A549 (cell line): ENCODE results near the gene AUTS2.

Experiments used
- EP300 ChIP-seq, 2 experiments: fragments of >200 bp; sonication (Bioruptor Twin); formaldehyde crosslinking; IDR thresholded peaks; 2 replicates in 1 of 2; 3 replicates in 1 of 2; pipeline ENCODE4 v1.6.1; 2016 to 2017
- FOSL2 ChIP-seq, 2 experiments: fragments of 450-650 bp in 1 of 2; fragments of >200 bp in 1 of 2; sonication (Bioruptor Twin) in 1 of 2; formaldehyde crosslinking; IDR thresholded peaks; 2 replicates each; pipeline versions ENCODE4 v1.5.0 to v1.6.1; 2016 to 2020; ENCODE audit warnings: mild to moderate bottlenecking in 1 of 2, moderate library complexity in 1 of 2
- JUN ChIP-seq, 2 experiments: fragments of >200 bp; sonication (Bioruptor Twin); formaldehyde crosslinking; IDR thresholded peaks; 2 replicates in 1 of 2; 3 replicates in 1 of 2; pipeline ENCODE4 v1.6.1; 2016 to 2017
- KDM1A ChIP-seq: fragments of 200-600 bp; sonication (generic); IDR thresholded peaks from 2 replicates; pipeline ENCODE4 v1.6.1; 2016; ENCODE audit warnings: low read depth, mild to moderate bottlenecking
- NFE2L2 ChIP-seq: fragments of 150-350 bp; conservative IDR thresholded peaks from 2 replicates; pipeline ENCODE4 v1.6.1; 2014; ENCODE audit warnings: low read length
- POLR2A ChIP-seq: IDR thresholded peaks from 2 replicates; pipeline ENCODE4 v1.6.1; 2012; ENCODE audit warnings: mild to moderate bottlenecking, low read length
- POLR2AphosphoS2 ChIP-seq: conservative IDR thresholded peaks from 2 replicates; pipeline ENCODE4 v1.6.1; 2012; ENCODE audit warnings: low read length, improper control_type of control experiment, inconsistent platforms
- RARB ChIP-seq: fragments of 250-450 bp; sonication (Bioruptor Pico); IDR thresholded peaks from 2 replicates; pipeline ENCODE4 v1.8.0; 2021; ENCODE audit warnings: mild to moderate bottlenecking, moderate library complexity
- TF ChIP-seq, protein P1 (sequence below): fragments of >200 bp; sonication (Bioruptor Twin); formaldehyde crosslinking; IDR thresholded peaks from 3 replicates; pipeline ENCODE4 v1.5.1; 2016
- TF ChIP-seq, protein P2 (sequence below): IDR thresholded peaks from 2 replicates; pipeline ENCODE4 v1.6.1; 2012

DNA sequence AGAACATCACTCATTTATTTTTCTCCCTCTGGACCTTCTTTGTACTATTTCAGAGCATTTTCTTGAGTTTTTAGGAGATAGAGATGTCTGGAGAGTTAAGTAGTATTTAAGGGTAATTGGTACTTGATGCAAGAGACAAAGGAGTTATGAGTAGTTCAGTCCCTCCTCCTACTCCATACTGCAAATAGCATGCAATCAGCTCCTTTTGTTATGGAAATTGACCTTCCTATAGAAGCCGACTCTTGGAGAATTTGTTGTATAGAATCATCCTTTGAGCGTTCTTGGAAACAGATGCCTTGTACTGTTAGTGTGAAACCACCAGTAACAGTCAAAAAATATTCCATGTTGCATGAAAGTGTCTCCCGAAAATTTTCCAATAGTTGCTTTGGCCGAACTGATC, 1105.5 kb downstream of the AUTS2 start:
- TF ChIP-seq, protein P1, sequence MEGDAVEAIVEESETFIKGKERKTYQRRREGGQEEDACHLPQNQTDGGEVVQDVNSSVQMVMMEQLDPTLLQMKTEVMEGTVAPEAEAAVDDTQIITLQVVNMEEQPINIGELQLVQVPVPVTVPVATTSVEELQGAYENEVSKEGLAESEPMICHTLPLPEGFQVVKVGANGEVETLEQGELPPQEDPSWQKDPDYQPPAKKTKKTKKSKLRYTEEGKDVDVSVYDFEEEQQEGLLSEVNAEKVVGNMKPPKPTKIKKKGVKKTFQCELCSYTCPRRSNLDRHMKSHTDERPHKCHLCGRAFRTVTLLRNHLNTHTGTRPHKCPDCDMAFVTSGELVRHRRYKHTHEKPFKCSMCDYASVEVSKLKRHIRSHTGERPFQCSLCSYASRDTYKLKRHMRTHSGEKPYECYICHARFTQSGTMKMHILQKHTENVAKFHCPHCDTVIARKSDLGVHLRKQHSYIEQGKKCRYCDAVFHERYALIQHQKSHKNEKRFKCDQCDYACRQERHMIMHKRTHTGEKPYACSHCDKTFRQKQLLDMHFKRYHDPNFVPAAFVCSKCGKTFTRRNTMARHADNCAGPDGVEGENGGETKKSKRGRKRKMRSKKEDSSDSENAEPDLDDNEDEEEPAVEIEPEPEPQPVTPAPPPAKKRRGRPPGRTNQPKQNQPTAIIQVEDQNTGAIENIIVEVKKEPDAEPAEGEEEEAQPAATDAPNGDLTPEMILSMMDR = no peak
- TF ChIP-seq POLR2A = no peak
- TF ChIP-seq RARB (CRISPR knock-in tag) = no peak
- no peak for TF ChIP-seq KDM1A
- no peak for TF ChIP-seq EP300 (IDR thresholded peaks at IDR 0.05)
- no peak for TF ChIP-seq JUN (IDR thresholded peaks at IDR 0.05)
- TF ChIP-seq NFE2L2 = no peak
- no peak for TF ChIP-seq POLR2AphosphoS2
- TF ChIP-seq, protein P2, sequence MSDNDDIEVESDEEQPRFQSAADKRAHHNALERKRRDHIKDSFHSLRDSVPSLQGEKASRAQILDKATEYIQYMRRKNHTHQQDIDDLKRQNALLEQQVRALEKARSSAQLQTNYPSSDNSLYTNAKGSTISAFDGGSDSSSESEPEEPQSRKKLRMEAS = no peak
- TF ChIP-seq FOSL2 (IDR thresholded peaks at IDR 0.05) = no peak
- no peak for TF ChIP-seq FOSL2 (CRISPR knock-in tag; IDR thresholded peaks at IDR 0.05)
